Endothelial cell of hepatic sinusoid (primary cell): ENCODE measurements around the gene GASK1B.

Experiments used
- in situ Hi-C: cut with HindIII; loops from 2 replicates; pipeline ENCODE4 v1.10.0; 2017; ENCODE audit warnings: low sequenced_read_pairs

The GASK1B gene

DNA sequence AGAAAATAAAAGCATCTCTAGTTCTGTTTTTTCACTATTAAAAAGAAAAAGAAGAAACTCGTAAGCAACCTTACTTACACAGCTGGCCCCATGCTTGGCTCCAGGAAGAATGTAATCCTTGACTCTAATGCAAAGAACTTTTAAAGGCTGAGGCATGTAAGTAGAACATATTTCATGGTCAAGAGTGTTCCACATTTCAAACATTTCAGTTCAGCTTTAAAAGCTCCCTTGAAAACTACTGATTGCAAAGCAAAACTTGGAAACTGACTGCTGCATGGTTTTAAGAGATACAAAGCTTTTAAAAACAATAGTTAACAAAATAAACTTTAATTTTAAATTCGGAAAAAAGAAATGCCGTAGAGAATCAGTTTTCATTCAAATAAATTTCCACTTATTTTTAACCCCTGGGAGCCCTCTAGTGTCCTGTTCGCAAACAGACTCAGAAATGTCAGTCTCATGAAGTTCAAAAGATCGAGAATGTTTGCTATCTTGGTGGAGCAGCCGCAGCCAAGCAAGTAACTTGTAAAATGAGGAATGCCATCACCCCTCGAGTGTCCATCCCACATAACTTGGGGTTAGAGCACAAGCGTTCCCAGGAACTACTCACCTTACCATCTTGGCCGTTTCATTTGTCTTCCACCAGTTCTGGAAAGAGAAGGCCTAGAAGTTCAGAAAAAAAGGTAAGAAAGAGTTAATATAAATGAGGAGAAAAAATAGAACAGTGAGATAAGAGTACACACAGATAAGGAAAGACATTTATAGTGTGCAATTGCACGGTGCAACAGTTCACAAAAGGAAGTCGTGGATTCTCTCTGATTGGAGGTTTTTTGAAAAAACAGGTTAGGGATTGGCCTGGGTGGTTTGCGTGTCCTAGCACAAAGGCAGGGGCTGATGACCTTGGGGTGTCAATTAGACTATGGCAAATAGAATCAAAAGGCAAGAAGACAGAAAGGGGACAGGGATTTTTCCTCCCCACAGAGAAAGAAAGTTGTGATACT is at the start of gene GASK1B:
GASK1B (minus strand) TSS at position 765 of the 998 bp plus-strand sequence. CDS start 1,650 bp downstream, outside the sequence.
- in situ Hi-C loops = no loop called here

DNA sequence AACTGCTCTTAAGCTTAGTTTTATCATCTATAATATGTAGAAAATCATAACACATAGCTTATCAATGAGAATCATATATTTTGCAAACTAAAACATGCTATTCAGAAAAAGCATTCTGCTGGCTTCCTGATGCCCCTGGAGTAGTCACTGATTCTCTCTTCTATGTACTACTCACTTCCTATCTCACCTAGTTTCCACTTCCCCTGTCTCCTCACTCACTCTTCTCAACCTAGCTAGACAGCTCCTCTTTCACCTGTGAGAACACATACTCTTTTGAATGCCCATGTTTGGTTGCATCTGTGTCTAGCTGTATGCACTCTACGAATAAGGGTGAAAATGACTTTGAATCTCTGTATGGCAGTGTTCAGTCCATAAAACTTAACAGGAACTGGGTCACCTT is 46.8 kb upstream of the GASK1B start:
- in situ Hi-C loops = no loop called here

DNA sequence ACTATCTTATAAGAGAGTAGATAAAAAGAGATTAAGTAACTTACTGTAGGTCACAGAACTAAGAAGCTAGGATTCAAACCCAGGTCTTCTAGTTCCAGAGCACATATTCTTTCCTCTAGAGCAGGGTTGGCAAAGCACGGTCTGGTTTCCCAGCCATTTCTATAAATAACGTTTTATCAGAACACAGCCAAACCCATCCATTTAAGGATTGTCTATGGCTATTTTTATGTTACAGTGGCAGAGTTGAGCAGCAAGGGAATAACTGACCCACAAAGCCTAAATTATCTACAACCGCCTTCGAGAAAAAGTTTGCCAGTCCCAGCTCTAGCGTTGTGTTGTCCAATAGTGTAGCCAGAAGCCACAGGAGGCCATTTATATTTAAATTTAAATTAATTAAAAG is 44.9 kb upstream of the GASK1B start:
- in situ Hi-C loops = no loop called here

GRCh38 chr4:158214856-158215255 is 42.0 kb upstream of the GASK1B start:
- in situ Hi-C loops = no loop called here

DNA sequence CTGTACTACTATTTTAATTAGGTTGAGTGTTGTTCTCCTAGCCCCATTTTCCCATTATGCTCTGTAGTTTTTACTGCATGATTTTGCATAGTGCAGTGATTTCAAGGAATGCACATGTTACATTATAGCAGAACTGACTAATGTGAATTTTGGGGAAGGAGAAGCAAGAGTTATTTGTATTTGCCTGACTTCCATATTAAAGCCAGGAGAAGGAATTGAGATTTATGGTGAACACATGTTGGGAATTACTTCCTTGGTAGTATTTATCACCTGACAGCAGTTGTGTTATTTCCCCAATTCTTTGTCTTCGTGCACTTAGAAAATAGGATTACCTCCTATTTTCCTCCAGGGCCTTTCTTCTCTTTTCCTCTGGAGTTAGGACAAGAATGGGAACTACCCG is 40.6 kb upstream of the GASK1B start:
- in situ Hi-C loops = no loop called here

DNA sequence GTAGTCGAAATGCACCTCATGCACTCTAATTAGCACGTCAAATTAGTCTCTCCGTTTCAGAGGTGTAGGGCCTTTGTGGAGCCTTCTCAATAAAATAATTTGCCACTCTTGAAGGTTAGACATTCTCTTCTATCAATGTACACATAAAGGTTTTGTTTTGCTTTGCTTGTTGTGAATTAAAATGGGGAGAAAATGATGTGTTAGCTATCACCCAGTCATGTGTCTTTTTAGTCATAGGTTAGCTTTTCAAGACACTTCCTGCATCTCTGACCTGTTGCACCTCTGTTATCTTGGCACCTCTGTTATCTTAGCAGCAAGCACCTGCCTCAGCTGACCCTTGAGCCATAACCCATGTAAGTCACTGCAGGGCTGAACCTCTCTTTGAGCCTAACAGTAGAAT is 38.4 kb upstream of the GASK1B start:
- in situ Hi-C loops = no loop called here

GRCh38 chr4:158209825-158210807 is 37.3 kb upstream of the GASK1B start, which contains the start of gene TMEM144:
TMEM144 (plus strand) TSS chr4:158210486; CDS start chr4:158212668, 2,182 bp downstream.
- in situ Hi-C loops = no loop called here

DNA sequence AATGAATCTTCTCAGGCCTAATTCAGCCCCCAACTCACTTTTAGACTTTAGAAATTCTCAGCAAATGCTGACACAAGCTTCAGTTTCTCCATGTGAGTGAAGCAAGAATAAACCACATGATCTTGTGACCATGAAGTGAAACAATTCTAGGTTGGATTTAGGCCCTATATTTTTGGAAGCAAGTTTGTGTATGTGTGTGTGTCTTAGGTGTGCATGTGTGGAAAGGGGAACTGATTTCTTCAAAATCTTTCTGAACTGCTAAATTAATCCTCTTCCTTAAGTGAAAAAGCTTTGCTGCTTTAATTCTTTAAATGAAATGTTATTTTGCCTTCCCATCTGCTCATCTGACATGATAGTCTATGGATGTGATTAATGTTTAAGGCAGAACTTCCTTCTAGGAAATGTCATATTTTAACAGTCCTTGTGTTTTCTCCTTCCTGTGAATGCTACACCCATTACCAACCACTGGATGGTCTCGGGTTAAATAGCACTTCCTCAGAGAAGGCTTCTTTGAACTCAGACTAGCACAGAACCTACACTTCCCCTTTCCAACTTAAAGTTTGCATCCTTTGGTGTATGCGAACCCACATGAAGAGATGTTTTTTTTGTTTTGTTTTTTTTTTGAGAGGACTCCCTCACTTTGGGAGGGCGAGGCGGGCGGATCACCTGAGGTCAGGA is 36.3 kb upstream of the GASK1B start:
- in situ Hi-C loops = no loop called here

DNA sequence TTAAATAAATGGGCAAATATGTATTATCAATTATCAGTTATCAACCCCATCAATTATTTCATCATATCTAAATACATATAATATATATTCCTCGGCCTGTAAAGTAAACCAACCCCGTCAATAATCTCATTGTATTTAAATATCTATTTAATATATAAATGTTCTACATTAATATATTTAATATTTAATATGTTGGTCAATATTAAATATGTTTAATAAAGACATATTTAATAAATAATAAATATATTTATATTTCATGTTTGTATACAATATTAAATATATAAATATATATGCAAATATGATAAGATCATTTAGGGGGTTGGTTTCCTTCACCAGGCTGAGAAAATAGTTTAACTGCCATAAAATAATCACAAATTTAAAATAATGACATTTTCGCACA is 31.1 kb upstream of the GASK1B start:
- in situ Hi-C loops = no loop called here

DNA sequence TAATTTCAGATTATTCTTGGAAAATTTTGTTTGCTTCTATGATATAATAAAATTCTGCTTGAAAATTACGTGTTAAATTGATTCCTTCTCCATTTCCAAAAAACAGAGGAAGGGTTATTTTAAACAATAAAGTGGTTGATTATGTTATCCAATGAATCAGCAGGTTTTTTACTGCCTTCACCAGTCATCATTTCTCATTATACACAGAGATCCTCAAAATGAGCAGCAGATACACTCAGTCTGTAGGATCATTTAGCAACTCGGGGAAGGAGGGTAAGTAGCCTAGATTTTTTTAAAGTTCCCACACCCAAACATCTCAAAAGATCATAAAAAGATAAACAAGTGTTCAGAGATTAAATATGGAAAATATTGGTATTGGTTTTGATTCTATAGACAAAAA is 30.6 kb upstream of the GASK1B start:
- in situ Hi-C loops = no loop called here

DNA sequence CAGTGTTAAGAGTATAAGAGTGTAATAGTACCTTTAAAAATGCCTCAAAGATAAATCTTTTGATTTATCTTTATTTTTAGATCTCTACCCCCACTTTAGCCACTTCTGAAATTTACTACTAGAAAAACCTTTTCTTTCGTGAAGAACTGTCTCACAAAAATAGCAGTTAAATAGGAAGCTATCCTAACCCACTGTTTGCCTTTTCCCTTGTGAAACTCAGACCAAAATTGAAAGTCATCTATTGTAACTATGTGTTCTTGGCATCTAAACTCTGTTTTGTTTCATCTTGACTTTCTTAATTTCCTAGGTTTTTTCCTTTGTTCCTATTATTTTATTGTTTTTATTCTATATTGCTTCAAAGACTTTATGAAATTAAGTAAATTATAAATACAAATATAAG is 29.7 kb upstream of the GASK1B start:
- in situ Hi-C loops = no loop called here

GRCh38 chr4:158201876-158202275 is 29.1 kb upstream of the GASK1B start:
- in situ Hi-C loops = no loop called here

DNA sequence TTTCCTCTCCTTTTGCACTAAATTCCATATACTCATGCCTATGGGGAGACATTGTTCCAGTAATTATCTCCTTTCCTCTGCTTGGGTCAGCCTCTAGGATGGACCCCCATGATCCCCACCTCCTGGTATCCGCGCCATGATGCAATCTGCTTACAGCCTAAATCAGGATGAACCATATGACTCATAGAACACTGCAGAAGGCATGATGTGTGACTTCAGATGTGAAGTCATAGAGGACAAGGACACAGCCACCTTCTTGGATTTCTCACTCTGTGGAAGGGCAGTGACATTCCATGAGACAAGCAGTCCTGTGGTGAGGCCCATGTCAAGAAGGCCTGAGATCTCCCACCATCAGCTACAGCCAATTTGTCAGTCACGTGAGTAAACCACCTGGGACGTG is 28.5 kb upstream of the GASK1B start:
- in situ Hi-C loops = no loop called here

DNA sequence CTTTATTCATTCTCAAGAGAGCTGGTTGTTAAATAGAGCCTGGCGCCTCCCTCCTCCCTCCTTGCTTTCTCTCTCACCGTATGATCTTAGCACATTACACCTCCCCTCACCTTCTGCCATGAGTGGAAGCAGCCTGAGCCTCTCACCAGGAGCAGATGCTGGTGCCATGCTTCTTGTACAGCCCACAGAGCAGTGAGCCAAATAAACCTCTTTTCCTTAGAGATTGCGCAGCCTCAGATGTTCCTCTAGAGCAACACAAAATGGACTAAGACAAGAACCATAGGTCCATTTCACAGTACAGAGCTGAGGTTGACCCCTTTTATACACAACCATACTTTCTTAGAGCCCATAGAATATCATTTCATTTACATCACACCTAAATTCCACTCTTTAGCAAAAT is 27.4 kb upstream of the GASK1B start:
- in situ Hi-C loops = no loop called here

DNA sequence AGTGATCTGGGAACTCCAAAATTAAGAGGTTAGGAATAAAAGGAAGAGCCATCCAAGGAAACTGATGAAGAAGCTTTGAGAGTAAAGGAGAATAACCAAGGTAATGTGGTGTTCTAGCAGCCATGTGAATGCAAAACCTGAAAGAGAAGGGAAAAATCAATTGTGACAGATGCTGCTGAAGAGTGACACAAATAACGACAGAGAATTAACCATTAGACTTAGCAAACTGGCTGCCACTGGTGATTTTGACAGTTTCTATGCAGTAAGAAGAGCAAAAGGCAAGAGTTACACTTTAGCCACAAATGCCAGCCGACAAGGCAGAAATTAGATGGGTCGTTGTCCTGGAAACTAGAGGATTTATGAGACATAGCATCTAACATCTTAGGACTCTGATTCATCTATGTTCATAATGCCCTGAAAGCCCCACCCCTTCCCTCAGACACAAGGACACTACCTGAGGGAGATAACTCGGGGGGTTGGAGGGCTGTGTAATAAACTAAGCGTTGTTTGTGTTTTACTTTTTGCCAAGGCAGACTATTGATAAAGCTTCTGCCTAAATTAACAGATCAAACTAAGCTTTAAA is 24.5 kb upstream of the GASK1B start:
- in situ Hi-C loops = no loop called here

- in situ Hi-C loops = no loop called here
Observed at GRCh38 chr4:158195297-158195696, 22.5 kb upstream of the GASK1B start.

GRCh38 chr4:158193171-158193749 is 20.4 kb upstream of the GASK1B start:
- in situ Hi-C loops = no loop called here

GRCh38 chr4:158192439-158193158 is 19.8 kb upstream of the GASK1B start:
- in situ Hi-C loops = no loop called here

DNA sequence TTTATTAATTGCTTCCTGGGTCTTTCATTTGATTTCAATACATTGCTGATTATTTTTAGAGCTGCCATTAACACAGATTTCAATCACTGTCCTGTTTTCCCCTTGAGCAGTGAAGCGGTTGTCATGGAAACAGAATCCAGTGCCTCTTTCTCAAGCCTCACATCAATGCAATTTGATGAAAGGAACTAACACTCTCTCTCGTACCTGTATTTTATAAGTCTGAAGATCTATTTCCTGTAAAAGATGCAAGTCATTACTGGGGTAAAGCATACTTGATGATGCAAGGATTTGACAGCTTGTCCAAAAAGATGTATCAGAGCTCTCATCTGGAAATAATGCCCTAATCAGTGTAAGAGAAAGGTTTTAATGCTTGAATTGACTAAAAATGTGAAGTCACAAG is 17.9 kb upstream of the GASK1B start:
- in situ Hi-C loops = no loop called here
